Breast epithelium (tissue), 3 donors: ENCODE data around the gene RNF40.

Source experiments
- POLR2A ChIP-seq: fragments of 450-650 bp; IDR thresholded peaks from one replicate; pipeline ENCODE4 v1.6.1; 2016; ENCODE audit warnings: antibody characterized with exemption, mild to moderate bottlenecking, moderate library complexity
- POLR2AphosphoS5 ChIP-seq, 3 donors: sonication (generic); formaldehyde crosslinking; IDR thresholded peaks; one replicate each; pipeline ENCODE4 v1.6.1; 2017; ENCODE audit warnings: antibody characterized with exemption in 3 of 3
- TF ChIP-seq, protein P1 (sequence below), 3 donors: fragments of 450-650 bp; IDR thresholded peaks; one replicate each; pipeline ENCODE4 v1.5.1; 2016 to 2017; ENCODE audit warnings: antibody characterized with exemption in 3 of 3, mild to moderate bottlenecking in 3 of 3, moderate library complexity in 3 of 3

DNA sequence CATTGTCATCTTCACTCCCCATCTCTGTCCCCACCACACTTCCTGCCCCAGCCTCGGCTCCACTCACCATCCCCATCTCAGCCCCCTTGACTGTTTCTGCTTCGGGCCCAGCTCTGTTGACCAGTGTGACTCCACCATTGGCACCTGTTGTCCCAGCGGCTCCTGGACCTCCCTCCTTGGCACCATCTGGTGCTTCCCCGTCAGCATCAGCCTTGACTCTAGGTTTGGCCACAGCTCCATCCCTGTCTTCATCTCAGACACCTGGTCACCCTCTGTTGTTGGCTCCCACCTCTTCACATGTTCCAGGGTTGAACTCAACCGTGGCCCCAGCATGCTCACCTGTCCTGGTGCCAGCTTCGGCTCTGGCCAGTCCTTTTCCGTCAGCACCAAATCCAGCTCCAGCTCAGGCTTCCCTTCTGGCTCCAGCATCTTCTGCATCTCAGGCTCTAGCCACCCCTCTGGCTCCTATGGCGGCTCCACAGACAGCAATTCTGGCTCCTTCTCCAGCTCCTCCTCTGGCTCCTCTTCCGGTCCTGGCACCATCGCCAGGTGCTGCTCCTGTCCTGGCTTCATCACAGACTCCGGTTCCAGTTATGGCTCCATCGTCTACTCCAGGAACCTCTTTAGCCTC lies 38.3 kb upstream of the RNF40 start:
- TF ChIP-seq, protein P1, sequence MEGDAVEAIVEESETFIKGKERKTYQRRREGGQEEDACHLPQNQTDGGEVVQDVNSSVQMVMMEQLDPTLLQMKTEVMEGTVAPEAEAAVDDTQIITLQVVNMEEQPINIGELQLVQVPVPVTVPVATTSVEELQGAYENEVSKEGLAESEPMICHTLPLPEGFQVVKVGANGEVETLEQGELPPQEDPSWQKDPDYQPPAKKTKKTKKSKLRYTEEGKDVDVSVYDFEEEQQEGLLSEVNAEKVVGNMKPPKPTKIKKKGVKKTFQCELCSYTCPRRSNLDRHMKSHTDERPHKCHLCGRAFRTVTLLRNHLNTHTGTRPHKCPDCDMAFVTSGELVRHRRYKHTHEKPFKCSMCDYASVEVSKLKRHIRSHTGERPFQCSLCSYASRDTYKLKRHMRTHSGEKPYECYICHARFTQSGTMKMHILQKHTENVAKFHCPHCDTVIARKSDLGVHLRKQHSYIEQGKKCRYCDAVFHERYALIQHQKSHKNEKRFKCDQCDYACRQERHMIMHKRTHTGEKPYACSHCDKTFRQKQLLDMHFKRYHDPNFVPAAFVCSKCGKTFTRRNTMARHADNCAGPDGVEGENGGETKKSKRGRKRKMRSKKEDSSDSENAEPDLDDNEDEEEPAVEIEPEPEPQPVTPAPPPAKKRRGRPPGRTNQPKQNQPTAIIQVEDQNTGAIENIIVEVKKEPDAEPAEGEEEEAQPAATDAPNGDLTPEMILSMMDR (IDR thresholded peaks at IDR 0.05), result no peak
- TF ChIP-seq POLR2AphosphoS5 (IDR thresholded peaks at IDR 0.05), result no peak
- TF ChIP-seq POLR2A, result no peak
